HepG2 (cell line): ENCODE measurements around the gene MMP23B. TPM values are rescaled to one million over a fixed set of nuclear protein-coding genes. Genes with fewer than 3 reads are reported as not detected.

Experiments used
- ATAC-seq: fragments of 200-7000 bp; cut with Tn5 transposase; 3 replicates; pipeline ENCODE4 v1.9.1; 2020; ENCODE audit warnings: mild to moderate bottlenecking, moderate library complexity
- BruUV-seq: library from RNA; stranded (reverse); fragments of 400-500 nt; replicated peaks from 2 replicates; lab custom pipeline; 2021; lab: Mats Ljungman, UMichigan
- CTCF ChIA-PET: fragments of 300-600 bp; formaldehyde crosslinking; extraction: SDS; loops from one replicate; lab custom pipeline; 2021; ENCODE audit warnings: low total read pairs, inconsistent platforms, low intra/inter-chr PET ratio; lab: Yijun Ruan, JAX
- POLR2A ChIA-PET: fragments of 350-600 bp; sonication (Branson Sonifier 250); formaldehyde crosslinking; loops from one replicate; lab custom pipeline; 2020; ENCODE audit warnings: antibody characterized with exemption, inconsistent platforms; lab: Yijun Ruan, JAX
- DNase-seq: peaks from one replicate; pipeline ENCODE4 v3.0.0-alpha.2; 2015; ENCODE audit warnings: low spot score
- FAIRE-seq: peaks from 3 replicates; lab custom pipeline; 2011; peaks lifted over from hg19 to GRCh38; lab: Jason Lieb, UNC
- H2AFZ ChIP-seq: one replicate; pipeline ENCODE4 v1.6.1; 2011; ENCODE audit warnings: low read length, inconsistent platforms
- H3K27ac ChIP-seq: fragments of 300-600 bp; 3 replicates; pipeline ENCODE4 v1.8.0; 2011; ENCODE audit warnings: mixed run types, mild to moderate bottlenecking, mixed read lengths, low read length, inconsistent platforms; ENCODE audit not compliant: insufficient read depth; ENCODE audit errors: extremely low read length
- H3K27me3 ChIP-seq, 2 experiments: fragments of 200-600 bp in 1 of 2; 2 replicates in 1 of 2; 3 replicates in 1 of 2; pipeline versions ENCODE4 v1.6.0 to v1.8.0; 2011; ENCODE audit warnings: low read length in 2 of 2, mild to moderate bottlenecking in 2 of 2, moderate library complexity in 2 of 2, inconsistent platforms in 1 of 2; ENCODE audit not compliant: insufficient read depth in 2 of 2, control insufficient read depth in 1 of 2
- H3K36me3 ChIP-seq, 2 experiments: fragments of 200-600 bp in 1 of 2; replicated peaks in 1 of 2; 2 replicates in 1 of 2; 3 replicates in 1 of 2; pipeline versions ENCODE4 v1.5.1 to v1.8.0; 2011; ENCODE audit warnings: low read length in 2 of 2, inconsistent platforms in 1 of 2; ENCODE audit not compliant: insufficient read depth in 2 of 2, control insufficient read depth in 1 of 2
- H3K4me1 ChIP-seq: 2 replicates; pipeline ENCODE4 v1.5.1; 2012; ENCODE audit warnings: low read length, inconsistent platforms; ENCODE audit not compliant: insufficient read depth
- H3K4me2 ChIP-seq: 2 replicates; pipeline ENCODE4 v1.6.0; 2011; ENCODE audit warnings: low read depth, low read length, inconsistent platforms
- H3K4me3 ChIP-seq, 3 experiments: fragments of 200-600 bp in 1 of 3; sonication (generic), shearing (Covaris generic) in 1 of 3; replicated peaks in 1 of 3; 2 replicates each; pipeline ENCODE4 v1.5.1; 2011 to 2016; ENCODE audit warnings: low read length in 3 of 3, inconsistent platforms in 2 of 3, low read depth in 2 of 3, mild to moderate bottlenecking in 2 of 3, control low read depth in 1 of 3, mixed read lengths in 1 of 3; ENCODE audit not compliant: insufficient read depth in 1 of 3
- H3K79me2 ChIP-seq: one replicate; pipeline ENCODE4 v1.6.1; 2011; ENCODE audit warnings: low read length, inconsistent platforms; ENCODE audit not compliant: insufficient read depth
- H3K9ac ChIP-seq: 2 replicates; pipeline ENCODE4 v1.6.0; 2011; ENCODE audit warnings: mild to moderate bottlenecking, low read depth, low read length, inconsistent platforms; ENCODE audit not compliant: insufficient read depth
- H3K9me3 ChIP-seq: 2 replicates; pipeline ENCODE4 v1.5.1; 2012; ENCODE audit warnings: mild to moderate bottlenecking, low read length
- H4K20me1 ChIP-seq: 2 replicates; pipeline ENCODE4 v1.6.0; 2011; ENCODE audit warnings: inconsistent platforms, mild to moderate bottlenecking, low read length, moderate library complexity; ENCODE audit not compliant: insufficient read depth
- IRF9 ChIP-seq: sonication (generic); formaldehyde crosslinking; IDR thresholded peaks from 2 replicates; pipeline ENCODE4 v1.8.0; 2022; ENCODE audit warnings: missing genetic modification reagents, mild to moderate bottlenecking, borderline replicate concordance
- JUNB ChIP-seq: sonication (generic); formaldehyde crosslinking; IDR thresholded peaks from 2 replicates; pipeline ENCODE4 v1.8.0; 2022; ENCODE audit warnings: missing genetic modification reagents, mild to moderate bottlenecking, borderline replicate concordance
- LCORL ChIP-seq, 2 experiments: fragments of 450-650 bp in 1 of 2; sonication (generic) in 1 of 2; formaldehyde crosslinking in 1 of 2; IDR thresholded peaks; 2 replicates each; pipeline versions ENCODE4 v1.5.0 to v1.6.1; 2017 to 2020; ENCODE audit warnings: antibody characterized with exemption in 1 of 2, missing genetic modification reagents in 1 of 2
- MNT ChIP-seq: fragments of 450-650 bp; IDR thresholded peaks from 2 replicates; pipeline ENCODE4 v1.6.1; 2016
- POLR2AphosphoS5 ChIP-seq: IDR thresholded peaks from 2 replicates; pipeline ENCODE4 v1.6.1; 2012; ENCODE audit warnings: low read depth, low read length
- USF2 ChIP-seq, 2 experiments: sonication (generic) in 1 of 2; formaldehyde crosslinking in 1 of 2; IDR thresholded peaks; 2 replicates each; pipeline versions ENCODE4 v1.5.1 to v1.6.1; 2011 to 2020; ENCODE audit warnings: borderline replicate concordance in 1 of 2, low read depth in 1 of 2, low read length in 1 of 2, mild to moderate bottlenecking in 1 of 2, missing genetic modification reagents in 1 of 2, moderate library complexity in 1 of 2
- ZNF724P ChIP-seq: sonication (generic); formaldehyde crosslinking; IDR thresholded peaks from 2 replicates; pipeline ENCODE4 v1.8.0; 2022; ENCODE audit warnings: missing genetic modification reagents, borderline replicate concordance
- WGBS: methylation state at CpG from one replicate; pipeline ENCODE4 v1.1.6; 2017; ENCODE audit warnings: low lambda C conversion rate; 5-methylcytosine and 5-hydroxymethylcytosine counted together
- in situ Hi-C: cut with HindIII; loops from 2 replicates; pipeline ENCODE4 v1.10.0; 2017; ENCODE audit warnings: low pct_unique_long_range_greater_than_20kb; ENCODE audit not compliant: extremely low pct_ligation_motif_present
- intact Hi-C: fragments of 100-400 bp; cut with micrococcal nuclease; formaldehyde crosslinking; loops from one replicate; pipeline ENCODE4 v1.10.0; 2022; ENCODE audit not compliant: unreplicated experiment
- polyA plus RNA-seq, 8 experiments: library from polyadenylated mRNA; depleted of rRNA in 3 of 8; stranded (reverse) in 7 of 8; unstranded in 1 of 8; fragments of >200 nt; fragmentation: Illumina TruSeq in 4 of 8; extraction: Trizol in 4 of 8; gene quantifications; 2 replicates each; pipeline versions ENCODE4 v1.2.1 to v1.2.3, GENCODE V29; 2011 to 2016; ENCODE audit warnings: low read depth in 4 of 8, missing spikeins in 1 of 8, mixed read lengths in 1 of 8; ENCODE audit not compliant: insufficient read depth in 1 of 8
- total RNA-seq, 5 experiments: library from RNA; depleted of rRNA; stranded (reverse); fragments of >200 nt; fragmentation: Illumina TruSeq; extraction: Trizol; gene quantifications; 2 replicates each; pipeline ENCODE4 v1.2.3, GENCODE V29; 2016; ENCODE audit warnings: low read depth in 1 of 5
- TF ChIP-seq, protein P1 (sequence below): sonication (generic); formaldehyde crosslinking; IDR thresholded peaks from 2 replicates; pipeline ENCODE4 v1.4.0; 2020; ENCODE audit warnings: missing genetic modification reagents, borderline replicate concordance
- TF ChIP-seq, protein P2 (sequence below): sonication (generic); formaldehyde crosslinking; IDR thresholded peaks from 2 replicates; pipeline ENCODE4 v1.8.0; 2022; ENCODE audit warnings: low read depth, missing genetic modification reagents
- TF ChIP-seq, protein P3 (sequence below): sonication (generic); formaldehyde crosslinking; IDR thresholded peaks from 2 replicates; pipeline ENCODE4 v1.4.0; 2020; ENCODE audit warnings: missing genetic modification reagents

The MMP23B gene
- total and polyA plus RNA-seq, 2 of the 13 experiments (the other 11 are each of a cell fraction or from before 2014, with no cell fraction given), result 0.61 to 0.75 TPM

DNA sequence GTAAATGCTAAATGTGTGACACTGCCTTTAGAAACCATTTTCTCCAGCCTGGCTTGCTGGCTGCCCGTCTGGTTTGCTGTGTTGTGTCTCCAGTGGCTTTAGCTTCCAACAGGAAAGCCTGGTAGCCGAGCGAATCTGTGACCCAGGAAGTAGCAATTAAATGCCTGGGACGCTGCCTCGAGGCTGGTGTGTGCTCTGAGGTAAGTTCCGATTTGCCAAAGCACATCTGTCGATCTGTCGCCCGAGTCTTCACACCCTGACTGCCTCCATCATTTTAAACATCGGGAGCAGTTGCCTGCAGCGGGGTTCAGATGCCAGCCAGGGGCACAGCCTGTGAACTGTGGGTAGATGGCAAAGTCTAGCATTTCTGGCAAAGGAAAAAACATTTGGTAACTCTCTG, 14.5 kb upstream of the MMP23B start (continued):
- TF ChIP-seq, protein P1, sequence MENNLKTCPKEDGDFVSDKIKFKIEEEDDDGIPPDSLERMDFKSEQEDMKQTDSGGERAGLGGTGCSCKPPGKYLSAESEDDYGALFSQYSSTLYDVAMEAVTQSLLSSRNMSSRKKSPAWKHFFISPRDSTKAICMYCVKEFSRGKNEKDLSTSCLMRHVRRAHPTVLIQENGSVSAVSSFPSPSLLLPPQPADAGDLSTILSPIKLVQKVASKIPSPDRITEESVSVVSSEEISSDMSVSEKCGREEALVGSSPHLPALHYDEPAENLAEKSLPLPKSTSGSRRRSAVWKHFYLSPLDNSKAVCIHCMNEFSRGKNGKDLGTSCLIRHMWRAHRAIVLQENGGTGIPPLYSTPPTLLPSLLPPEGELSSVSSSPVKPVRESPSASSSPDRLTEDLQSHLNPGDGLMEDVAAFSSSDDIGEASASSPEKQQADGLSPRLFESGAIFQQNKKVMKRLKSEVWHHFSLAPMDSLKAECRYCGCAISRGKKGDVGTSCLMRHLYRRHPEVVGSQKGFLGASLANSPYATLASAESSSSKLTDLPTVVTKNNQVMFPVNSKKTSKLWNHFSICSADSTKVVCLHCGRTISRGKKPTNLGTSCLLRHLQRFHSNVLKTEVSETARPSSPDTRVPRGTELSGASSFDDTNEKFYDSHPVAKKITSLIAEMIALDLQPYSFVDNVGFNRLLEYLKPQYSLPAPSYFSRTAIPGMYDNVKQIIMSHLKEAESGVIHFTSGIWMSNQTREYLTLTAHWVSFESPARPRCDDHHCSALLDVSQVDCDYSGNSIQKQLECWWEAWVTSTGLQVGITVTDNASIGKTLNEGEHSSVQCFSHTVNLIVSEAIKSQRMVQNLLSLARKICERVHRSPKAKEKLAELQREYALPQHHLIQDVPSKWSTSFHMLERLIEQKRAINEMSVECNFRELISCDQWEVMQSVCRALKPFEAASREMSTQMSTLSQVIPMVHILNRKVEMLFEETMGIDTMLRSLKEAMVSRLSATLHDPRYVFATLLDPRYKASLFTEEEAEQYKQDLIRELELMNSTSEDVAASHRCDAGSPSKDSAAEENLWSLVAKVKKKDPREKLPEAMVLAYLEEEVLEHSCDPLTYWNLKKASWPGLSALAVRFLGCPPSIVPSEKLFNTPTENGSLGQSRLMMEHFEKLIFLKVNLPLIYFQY (CRISPR knock-in tag), result no peak
- TF ChIP-seq, protein P2, sequence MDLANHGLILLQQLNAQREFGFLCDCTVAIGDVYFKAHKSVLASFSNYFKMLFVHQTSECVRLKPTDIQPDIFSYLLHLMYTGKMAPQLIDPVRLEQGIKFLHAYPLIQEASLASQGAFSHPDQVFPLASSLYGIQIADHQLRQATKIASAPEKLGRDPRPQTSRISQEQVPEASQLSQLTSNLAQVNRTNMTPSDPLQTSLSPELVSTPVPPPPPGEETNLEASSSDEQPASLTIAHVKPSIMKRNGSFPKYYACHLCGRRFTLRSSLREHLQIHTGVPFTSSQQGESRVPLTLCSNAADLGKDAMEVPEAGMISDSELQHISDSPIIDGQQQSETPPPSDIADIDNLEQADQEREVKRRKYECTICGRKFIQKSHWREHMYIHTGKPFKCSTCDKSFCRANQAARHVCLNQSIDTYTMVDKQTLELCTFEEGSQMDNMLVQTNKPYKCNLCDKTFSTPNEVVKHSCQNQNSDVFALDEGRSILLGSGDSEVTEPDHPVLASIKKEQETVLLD (CRISPR knock-in tag), result no peak
- no peak for TF ChIP-seq ZNF724P (CRISPR knock-in tag)
- no peak for TF ChIP-seq JUNB (CRISPR knock-in tag)

GRCh38 chr1:1617925-1618324, 14.0 kb upstream of the MMP23B start:
- 86% methylated on average over 2 of the region's 6 CpGs for WGBS
- POLR2A ChIA-PET, result no interaction called here
- Histone ChIP-seq H3K27ac (no peak overlapping the region), H3K79me2 (peaks cover 18% of the 10 kb centered on the region), H3K27me3 (no peaks in the 10 kb centered on the region; a peak in 1 of 5 replicates), H3K9me3 (no peaks in the 10 kb centered on the region), H3K4me1 (peaks cover 22% of the 10 kb centered on the region), H3K4me2 (0 out of 2 replicates have a peak overlapping the region, but pooled peaks have one; percentile 91), H3K9ac (no peak overlapping the region), H2AFZ (no peak overlapping the region), H3K36me3 (peaks cover 1 to 14% of the 10 kb centered on the region in 2 experiments; a peak in 2 of 5 replicates), H3K4me3 (no peak overlapping the region), H4K20me1 (peaks cover 8% of the 10 kb centered on the region; the same call in 1 of the 2 replicates)
- CTCF ChIA-PET, result no interaction called here
- intact Hi-C loops, result no loop called here
- in situ Hi-C loops, result loop anchor here (5.0 kb wide), 1 partner anchor 41 kb away; no protein-coding TSS in a partner anchor
- DNase-seq, result no peak
- ATAC-seq, result no peak
- no peak for FAIRE-seq
- BruUV-seq, result no TSS peak
- no peak for TF ChIP-seq IRF9
- no peak for TF ChIP-seq LCORL (IDR thresholded peaks at IDR 0.05)
- no peak for TF ChIP-seq LCORL (CRISPR knock-in tag; IDR thresholded peaks at IDR 0.05)
- TF ChIP-seq, protein P3, sequence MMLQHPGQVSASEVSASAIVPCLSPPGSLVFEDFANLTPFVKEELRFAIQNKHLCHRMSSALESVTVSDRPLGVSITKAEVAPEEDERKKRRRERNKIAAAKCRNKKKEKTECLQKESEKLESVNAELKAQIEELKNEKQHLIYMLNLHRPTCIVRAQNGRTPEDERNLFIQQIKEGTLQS (CRISPR knock-in tag), result no peak
- no peak for TF ChIP-seq USF2 (IDR thresholded peaks at IDR 0.05; ENCODE audit: low read depth, low read length)
- TF ChIP-seq USF2 (CRISPR knock-in tag; IDR thresholded peaks at IDR 0.05; ENCODE audit: borderline replicate concordance), result no peak
- TF ChIP-seq POLR2AphosphoS5, result no peak
- no peak for TF ChIP-seq MNT
